ENCODE results near the gene BHLHE23. TPM values are rescaled to one million over a fixed set of nuclear protein-coding genes. Genes with fewer than 3 reads are reported as not detected.

Gene BHLHE23
- total RNA-seq, 1 experiment from 2014 or later: not detected

GRCh38 chr20:62996596-62996982 lies 10.2 kb downstream of the BHLHE23 start:
- peaks cover 94% of the 10 kb centered on the region for H3K27me3 ChIP-seq (ENCODE audit: insufficient read depth, low read depth)
- no peaks in the 10 kb centered on the region for H4K20me1 ChIP-seq (ENCODE audit: insufficient read depth)
- H2AFZ ChIP-seq: no peak overlapping the region
- CTCF ChIA-PET: interaction anchor here (0.7 kb wide), 1 partner anchor 259 kb away, joined by 4 read pairs; no protein-coding TSS in a partner anchor
- no peaks in the 10 kb centered on the region for H3K79me2 ChIP-seq (ENCODE audit: low read depth)
- H3F3A ChIP-seq (ENCODE audit: insufficient read depth, low read depth): no peaks in the 10 kb centered on the region
- H3K36me3 ChIP-seq (ENCODE audit: low read depth): no peaks in the 10 kb centered on the region
- POLR2A ChIA-PET (ENCODE audit: unreplicated experiment): no interaction called here
- TF ChIP-seq EZH2 (IDR thresholded peaks at IDR 0.05; ENCODE audit: low read depth): no peak
- TF ChIP-seq, protein P1, sequence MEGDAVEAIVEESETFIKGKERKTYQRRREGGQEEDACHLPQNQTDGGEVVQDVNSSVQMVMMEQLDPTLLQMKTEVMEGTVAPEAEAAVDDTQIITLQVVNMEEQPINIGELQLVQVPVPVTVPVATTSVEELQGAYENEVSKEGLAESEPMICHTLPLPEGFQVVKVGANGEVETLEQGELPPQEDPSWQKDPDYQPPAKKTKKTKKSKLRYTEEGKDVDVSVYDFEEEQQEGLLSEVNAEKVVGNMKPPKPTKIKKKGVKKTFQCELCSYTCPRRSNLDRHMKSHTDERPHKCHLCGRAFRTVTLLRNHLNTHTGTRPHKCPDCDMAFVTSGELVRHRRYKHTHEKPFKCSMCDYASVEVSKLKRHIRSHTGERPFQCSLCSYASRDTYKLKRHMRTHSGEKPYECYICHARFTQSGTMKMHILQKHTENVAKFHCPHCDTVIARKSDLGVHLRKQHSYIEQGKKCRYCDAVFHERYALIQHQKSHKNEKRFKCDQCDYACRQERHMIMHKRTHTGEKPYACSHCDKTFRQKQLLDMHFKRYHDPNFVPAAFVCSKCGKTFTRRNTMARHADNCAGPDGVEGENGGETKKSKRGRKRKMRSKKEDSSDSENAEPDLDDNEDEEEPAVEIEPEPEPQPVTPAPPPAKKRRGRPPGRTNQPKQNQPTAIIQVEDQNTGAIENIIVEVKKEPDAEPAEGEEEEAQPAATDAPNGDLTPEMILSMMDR (conservative IDR thresholded peaks at IDR 0.05): no peak
- no peak overlapping the region for H3K27ac ChIP-seq
- intact Hi-C loops (cut with micrococcal nuclease; ENCODE audit: unreplicated experiment): no loop called here
- H3K9me2 ChIP-seq (ENCODE audit: insufficient read depth): no peaks in the 10 kb centered on the region
- no peaks in the 10 kb centered on the region for H3K4me1 ChIP-seq (replicated peaks; ENCODE audit: insufficient read depth)
- no peak for DNase-seq
- H3K4me2 ChIP-seq: no peak overlapping the region
- no peak overlapping the region for H3K4me3 ChIP-seq
- H3K9me3 ChIP-seq (ENCODE audit: insufficient read depth, low read depth): no peaks in the 10 kb centered on the region
- BruUV-seq (replicated peaks): no TSS peak

DNA sequence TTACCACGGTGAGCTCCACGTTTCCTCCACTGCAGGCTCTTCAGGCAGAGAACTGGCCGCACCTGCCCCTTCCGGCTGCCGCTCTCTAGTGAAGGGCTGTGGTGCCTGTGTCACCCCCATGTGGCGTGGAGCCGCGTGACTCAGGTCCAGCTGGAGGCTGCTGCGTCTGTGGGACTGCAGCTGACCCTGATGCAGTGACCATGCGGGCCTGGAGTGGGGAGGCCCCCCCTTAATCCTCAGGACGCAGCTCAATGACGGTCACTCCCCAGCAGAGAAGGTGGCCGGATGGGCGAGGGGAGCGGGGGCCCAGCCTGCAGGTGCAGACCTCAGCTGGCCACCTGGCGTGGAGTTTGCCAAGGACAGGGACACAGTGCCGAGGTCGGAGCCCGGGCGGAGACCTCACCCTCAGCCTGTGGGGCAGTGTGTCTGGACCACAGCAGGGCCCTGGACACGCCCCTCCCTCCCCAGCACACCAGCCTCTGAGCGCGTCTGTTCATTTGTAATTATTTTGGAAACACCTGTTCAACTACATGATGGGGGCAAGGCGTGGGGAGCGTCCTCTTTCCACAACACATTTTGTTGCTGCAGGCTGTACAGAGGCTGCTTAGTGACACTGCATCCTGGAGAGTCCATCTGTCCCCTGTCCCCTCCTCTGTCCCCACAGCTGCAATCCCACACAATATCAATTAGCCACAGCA lies 10.7 kb downstream of the BHLHE23 start:
- Histone ChIP-seq H3K4me1 (replicated peaks; ENCODE audit: insufficient read depth) (no peaks in the 10 kb centered on the region), H3K4me2 (no peak overlapping the region), H3K36me3 (ENCODE audit: low read depth) (no peaks in the 10 kb centered on the region), H3K27ac (no peak overlapping the region), H3K4me3 (no peak overlapping the region), H3K9me3 (ENCODE audit: insufficient read depth, low read depth) (no peaks in the 10 kb centered on the region), H3F3A (ENCODE audit: insufficient read depth, low read depth) (no peaks in the 10 kb centered on the region), H3K9me2 (ENCODE audit: insufficient read depth) (no peaks in the 10 kb centered on the region), H3K79me2 (ENCODE audit: low read depth) (no peaks in the 10 kb centered on the region), H3K27me3 (ENCODE audit: insufficient read depth, low read depth) (peaks cover 95% of the 10 kb centered on the region), H4K20me1 (ENCODE audit: insufficient read depth) (no peaks in the 10 kb centered on the region), H2AFZ (no peak overlapping the region)
- no peak for DNase-seq
- TF ChIP-seq, protein P1 (conservative IDR thresholded peaks at IDR 0.05): no peak
- TF ChIP-seq EZH2 (IDR thresholded peaks at IDR 0.05; ENCODE audit: low read depth): no peak
- ChIA-PET CTCF (interaction anchor here (0.7 kb wide), 1 partner anchor 258 kb away, joined by 4 read pairs; no protein-coding TSS in a partner anchor), POLR2A (ENCODE audit: unreplicated experiment) (no interaction called here)
- intact Hi-C loops (cut with micrococcal nuclease; ENCODE audit: unreplicated experiment): no loop called here
- BruUV-seq (replicated peaks): no TSS peak

DNA sequence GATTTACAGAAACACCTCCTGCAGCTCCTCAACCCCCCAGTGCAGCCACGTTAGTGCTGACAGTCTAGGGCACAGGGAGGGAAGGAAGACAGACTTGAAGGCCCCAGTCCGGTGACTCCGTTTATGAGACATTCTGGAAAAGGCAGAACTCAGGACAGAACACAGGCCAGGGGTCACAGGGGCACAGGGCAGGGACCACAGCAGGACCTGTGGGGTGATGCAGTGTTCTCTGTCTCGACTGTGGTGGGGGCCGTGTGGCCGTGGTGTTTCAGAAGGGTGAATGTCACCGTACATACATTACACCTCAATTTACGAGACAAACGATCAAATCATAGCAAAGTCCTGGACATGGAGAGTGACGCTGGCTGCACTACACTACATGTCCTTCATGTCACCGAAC lies 11.3 kb downstream of the BHLHE23 start:
- intact Hi-C loops (cut with micrococcal nuclease; ENCODE audit: unreplicated experiment): no loop called here
- Histone ChIP-seq H3K9me3 (ENCODE audit: insufficient read depth, low read depth) (no peaks in the 10 kb centered on the region), H3K4me3 (no peak overlapping the region), H3K27me3 (ENCODE audit: insufficient read depth, low read depth) (peaks cover 95% of the 10 kb centered on the region), H3K27ac (no peak overlapping the region), H3F3A (ENCODE audit: insufficient read depth, low read depth) (no peaks in the 10 kb centered on the region), H3K9me2 (ENCODE audit: insufficient read depth) (no peaks in the 10 kb centered on the region), H3K36me3 (ENCODE audit: low read depth) (no peaks in the 10 kb centered on the region), H4K20me1 (ENCODE audit: insufficient read depth) (no peaks in the 10 kb centered on the region), H2AFZ (no peak overlapping the region), H3K79me2 (ENCODE audit: low read depth) (no peaks in the 10 kb centered on the region), H3K4me1 (replicated peaks; ENCODE audit: insufficient read depth) (no peaks in the 10 kb centered on the region), H3K4me2 (no peak overlapping the region)
- TF ChIP-seq, protein P1 (conservative IDR thresholded peaks at IDR 0.05): no peak
- no peak for TF ChIP-seq EZH2 (IDR thresholded peaks at IDR 0.05; ENCODE audit: low read depth)
- ChIA-PET CTCF (no interaction called here), POLR2A (ENCODE audit: unreplicated experiment) (no interaction called here)
- no peak for DNase-seq
- no TSS peak for BruUV-seq (replicated peaks)

All from PC-9 (cell line).